Measurements from ENCODE around the gene PABPN1.
A peak's percentile ranks its signal among the peaks of the same experiment; 100 is the strongest.

PABPN1 gene

DNA sequence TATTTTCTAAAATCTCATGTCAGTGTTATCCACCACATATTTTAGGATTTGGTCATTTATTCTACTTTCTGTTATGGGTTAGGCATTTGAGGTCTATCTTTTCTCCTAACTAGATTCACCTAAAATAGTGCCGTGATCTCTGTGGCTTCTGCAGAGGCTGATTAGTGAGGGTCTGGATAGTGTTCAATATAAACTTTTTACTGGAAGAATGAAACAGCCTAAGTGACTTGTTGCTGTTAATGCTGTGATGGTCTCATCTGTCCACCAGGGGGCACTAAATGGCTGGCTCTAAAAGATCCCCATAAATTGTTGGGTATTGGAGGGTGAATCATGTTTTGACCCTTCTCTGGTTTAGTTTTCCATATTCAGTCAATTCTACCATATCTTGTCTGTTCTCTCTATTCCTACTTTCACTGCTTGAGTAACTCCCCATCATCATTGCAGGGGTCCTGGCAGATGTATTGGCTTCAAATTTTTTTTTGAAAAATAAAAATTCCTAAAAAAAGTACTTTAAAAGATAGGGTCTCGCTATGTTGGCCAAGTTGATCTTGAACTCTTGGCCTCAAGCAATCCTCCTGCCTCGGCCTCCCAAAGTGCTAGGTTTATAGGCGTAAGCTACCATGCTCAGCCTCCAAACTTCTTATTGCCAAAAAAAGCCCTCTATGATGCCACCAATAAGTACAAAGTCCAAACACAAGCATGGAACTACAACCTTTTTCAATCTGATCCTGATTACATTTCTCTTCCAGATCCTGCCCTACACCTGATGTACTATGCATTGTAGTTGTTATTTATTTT lies 6.9 kb downstream of the PABPN1 start:
- peak; percentile 27 to 82 for DNase-seq

DNA sequence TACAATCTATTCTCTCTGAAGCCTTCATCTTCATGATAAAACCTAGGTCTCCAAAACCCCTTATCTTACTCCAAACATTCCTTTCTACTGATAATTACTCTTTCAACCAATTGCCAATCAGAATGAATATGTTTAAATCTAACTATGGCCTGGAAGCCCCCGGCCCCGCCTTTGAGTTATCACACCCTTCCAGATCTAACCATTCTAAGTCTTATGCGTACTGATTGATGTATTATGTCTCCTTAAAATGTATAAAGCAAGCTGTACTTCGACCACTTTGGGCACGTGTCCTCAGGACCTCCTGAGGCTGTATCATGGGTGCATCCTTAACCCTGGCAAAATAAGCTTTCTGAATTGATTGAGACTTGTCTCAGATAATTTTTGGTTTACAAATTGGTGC lies 14.4 kb downstream of the PABPN1 start:
- no peak for DNase-seq

DNA sequence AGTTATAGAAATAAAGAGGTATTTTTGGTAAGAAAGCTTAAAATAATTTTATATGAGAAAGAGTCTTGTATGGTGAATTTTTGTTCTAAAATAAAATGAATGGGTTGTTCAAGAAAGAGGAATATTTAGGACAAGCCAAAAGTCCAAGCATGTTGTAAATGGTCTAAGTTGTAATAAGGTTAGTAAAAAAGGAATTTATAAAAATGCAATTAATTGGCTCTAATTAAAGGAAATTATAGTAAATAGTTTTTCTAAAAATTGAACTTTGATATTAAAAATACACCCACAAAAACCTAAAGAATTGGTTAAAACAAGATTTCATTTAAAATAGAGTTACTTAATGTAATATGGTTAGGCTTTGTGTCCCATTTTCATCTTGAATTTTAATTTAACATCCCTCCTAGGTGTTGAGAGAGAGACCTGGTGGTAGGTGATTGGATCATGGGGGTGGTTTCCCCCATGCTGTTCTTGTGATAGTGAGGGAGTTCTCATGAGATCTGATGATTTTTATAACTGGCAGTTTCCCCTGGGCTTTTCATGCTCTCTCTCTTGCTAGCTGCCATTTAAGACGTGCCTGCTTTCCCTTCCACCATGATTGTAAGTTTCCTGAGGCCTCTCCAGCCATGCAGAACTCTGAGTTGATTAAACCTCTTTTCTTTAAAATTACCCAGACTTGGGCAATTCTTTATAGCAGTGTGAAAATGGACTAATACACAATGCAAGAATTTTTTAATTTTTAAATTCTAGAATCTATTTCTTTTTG lies 18.4 kb downstream of the PABPN1 start:
- DNase-seq: no peak

DNA sequence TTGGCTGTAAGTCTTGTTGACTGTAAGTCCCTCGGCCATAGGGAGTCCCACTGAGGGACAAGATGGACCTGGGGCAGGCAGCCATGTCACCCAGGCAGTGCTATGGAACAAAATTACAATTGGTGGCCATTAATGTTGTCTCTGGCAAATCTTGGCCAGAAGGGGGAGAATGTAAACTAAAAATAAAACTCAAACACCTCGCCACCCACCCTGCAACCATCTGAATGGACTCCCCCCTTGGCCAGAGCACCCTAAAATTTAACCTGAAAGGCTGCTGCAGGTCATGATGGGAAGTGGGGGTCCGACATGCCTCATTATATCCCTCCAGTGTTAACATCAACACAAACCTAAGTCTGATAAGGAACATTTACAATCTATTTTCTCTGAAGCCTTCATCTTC lies 23.2 kb downstream of the PABPN1 start:
- no peak for DNase-seq

DNA sequence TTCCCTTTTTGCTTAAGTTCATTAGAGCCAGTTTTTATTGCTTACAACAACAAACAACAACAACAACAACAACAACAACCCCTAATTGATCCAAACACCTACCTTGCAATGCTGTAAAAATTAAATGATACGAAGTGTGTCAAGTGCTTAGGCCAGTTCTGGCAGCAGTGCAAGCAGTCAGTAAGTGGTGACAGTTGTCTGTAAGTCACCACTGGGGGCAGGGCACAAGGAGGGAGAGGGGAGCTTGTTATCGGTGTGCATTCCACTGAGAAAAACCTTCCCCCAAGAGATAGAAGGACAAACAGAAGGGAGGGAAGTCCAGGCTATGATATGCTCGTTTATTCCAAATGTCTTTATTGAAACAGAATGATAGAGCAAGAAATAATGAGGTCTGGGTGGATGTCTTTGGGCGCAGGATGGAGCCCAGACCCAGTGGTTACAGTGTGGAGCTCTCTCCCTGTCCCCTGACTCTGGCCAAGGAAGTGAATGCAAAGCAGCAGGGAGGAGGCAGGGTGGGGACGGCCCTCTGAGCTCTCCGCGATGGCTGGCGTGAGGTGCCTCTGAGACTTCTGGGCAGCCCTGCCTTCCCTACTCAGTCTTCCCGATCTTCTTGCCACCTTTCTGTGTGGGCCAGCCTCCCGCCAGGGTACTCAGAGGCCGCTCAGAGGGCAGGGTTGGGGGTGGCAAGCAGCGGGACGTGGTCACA lies 24.9 kb downstream of the PABPN1 start:
- DNase-seq: no peak

DNA sequence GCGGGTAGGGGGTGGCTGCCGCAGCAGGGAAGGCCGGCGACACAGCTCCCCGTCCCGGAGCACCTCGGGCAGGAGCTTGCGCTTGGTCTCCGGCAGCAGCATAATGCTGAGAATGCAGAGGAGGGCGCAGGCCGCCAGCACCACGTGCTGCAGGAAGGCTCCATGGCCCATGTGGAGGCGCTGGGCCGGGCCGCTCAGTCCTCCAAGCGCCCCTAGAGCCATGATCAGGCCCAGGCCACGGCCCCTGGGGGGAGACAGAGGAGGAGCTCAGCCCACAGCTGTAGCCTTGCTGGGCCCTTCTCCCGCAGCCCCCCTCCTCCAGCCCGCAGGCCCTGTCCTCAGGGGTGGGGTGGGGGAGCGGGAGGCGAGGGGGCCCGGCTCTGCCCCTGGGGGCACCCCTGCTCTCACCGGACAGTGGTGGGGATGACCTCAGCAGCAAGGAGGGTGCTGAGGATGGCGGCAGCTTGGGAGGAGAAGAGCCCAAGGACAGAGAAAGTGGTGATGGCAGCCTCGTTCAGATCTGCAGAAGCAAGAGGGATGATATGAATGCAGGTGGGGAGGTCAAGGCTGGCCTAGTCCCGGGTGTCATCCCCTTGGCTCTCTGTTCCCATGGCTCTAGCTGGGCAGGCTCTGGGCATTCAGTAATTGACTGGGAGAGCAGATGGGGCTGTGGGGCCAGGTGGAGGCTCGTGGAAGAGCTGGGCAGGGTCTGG lies 25.6 kb downstream of the PABPN1 start:
- no peak for DNase-seq

DNA sequence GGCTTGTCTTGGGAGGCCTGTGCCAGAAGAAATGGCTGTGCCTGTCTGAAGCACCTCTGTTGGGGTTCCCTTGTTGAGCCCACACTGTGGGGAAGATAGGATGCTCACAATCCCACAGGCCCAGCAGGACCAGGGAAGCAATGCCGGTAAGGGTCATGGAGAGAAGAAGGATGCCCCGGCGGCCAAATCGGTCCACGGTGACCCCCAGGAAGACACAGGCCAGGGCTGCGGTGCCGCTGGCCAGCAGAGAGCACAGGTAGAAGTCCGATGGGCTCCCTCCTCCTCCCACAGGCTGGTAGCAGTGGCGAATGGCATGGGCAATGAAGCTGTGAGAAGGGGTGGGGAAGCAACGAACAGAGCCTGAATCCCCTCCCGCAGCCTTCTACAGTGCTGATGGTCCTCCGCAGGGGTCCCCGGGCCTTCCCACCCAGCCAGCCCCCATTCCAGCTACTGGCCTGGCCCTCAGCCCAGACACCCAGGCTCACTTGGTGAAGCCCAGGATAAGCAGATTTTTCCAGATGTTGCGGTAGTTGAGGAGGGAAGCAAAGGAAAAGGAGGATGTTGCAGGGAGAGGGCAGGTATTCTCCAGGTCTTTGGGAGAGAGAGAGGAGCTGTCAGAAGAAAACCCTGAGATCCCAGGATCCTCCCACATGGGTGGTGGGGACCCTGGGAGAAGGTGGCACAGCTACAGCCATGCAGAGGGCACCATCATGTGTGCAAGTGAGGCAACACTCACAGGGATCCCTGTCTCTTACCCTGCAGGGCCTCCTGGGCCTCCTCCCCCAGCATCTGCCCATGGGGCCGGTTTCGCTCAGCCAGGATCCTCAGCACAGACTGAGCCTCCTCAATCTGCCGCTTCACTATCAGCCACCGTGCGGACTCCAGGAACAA lies 26.4 kb downstream of the PABPN1 start:
- no peak for DNase-seq

DNA sequence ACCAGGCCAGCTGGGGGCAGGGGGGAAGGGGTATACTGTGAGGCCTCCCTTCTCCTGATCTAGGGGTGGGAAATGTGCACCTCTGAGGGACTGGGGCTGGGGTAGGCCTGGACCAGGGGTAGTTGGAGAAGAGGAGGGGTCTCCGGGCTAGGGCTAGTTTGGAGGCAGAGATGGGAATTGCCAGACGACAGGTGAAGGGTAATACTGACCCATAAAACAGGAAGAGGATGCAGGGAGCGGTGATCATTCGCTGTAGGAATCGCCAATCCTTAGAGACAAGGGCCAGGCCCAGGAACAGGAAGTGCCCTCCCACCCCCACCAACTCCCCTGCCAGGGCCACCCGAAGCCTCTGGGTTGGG lies 27.0 kb downstream of the PABPN1 start:
- DNase-seq: no peak

DNA sequence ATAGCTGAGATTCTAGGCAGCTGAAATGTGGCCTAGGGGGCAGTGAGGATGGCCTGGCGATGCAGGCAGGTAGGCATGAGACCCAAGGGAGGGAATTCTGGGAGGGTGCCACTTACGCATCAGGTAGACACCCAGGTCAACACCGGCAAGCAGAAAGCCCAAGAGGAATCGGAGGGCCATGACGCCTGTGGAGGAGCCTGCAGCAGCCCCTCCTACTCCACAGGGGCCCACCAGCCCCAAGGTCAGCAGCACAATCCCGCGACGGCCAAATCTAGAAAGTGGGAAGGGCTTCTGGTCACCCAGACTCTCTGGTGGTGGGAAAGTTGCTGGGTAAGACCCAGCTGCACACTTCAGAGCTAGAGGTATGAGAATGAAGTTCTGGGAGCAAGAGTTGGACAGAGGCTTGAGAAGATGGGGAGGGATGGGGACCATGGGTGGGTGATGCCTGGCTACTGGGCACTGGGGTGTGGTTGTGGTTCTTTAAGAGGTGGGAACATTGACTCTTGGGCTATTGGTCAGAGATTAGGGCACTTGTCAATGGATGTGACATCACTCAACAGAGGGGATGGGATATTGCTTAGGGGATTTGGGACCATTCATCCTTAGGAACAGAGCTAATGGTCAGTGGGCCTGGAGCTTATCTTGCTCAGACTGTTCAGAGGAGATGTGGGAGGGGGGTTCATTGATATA lies 28.0 kb downstream of the PABPN1 start:
- no peak for DNase-seq

DNA sequence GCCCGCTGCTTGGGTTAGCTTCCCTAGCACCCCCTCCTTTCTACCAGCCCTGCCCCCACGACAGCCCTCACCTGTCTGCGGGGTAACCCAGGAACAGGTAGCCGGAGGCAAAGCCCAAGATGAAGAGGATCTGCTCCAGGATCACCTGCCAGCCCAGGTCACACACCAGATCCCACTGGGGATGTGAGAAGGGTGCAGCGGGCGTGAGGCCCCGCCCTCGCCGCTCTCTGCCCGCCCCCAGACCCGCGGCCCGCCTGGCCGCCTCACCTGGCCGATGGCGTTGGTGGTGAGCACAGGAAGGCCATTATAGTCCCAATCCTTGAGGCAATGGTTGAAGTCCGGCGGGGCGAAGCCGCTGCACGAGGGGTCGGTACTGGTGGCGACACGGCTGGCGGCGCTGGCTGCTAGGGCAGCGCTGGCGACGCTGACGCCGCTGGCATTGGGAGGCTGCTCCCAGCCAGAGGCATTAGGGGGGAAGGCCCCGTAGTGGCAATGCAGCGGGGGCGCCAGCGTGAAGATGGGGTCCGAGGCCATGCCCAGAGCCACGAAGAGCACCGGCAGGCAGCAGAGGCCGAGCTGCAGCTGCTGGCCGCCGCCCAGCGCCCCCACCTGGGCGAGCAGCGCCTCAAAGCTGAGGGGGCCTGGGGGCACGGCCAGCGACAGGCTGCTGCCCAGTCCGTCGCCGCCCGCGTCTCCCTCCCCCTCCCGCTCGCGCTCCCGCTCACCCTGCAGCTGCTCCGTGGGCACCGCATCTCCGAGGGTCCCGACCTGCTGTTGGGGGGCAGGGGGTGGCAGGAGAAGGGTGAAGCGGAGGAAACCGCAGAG lies 30.6 kb downstream of the PABPN1 start:
- peak in 1 of 2 experiments; percentile 61 for DNase-seq

DNA sequence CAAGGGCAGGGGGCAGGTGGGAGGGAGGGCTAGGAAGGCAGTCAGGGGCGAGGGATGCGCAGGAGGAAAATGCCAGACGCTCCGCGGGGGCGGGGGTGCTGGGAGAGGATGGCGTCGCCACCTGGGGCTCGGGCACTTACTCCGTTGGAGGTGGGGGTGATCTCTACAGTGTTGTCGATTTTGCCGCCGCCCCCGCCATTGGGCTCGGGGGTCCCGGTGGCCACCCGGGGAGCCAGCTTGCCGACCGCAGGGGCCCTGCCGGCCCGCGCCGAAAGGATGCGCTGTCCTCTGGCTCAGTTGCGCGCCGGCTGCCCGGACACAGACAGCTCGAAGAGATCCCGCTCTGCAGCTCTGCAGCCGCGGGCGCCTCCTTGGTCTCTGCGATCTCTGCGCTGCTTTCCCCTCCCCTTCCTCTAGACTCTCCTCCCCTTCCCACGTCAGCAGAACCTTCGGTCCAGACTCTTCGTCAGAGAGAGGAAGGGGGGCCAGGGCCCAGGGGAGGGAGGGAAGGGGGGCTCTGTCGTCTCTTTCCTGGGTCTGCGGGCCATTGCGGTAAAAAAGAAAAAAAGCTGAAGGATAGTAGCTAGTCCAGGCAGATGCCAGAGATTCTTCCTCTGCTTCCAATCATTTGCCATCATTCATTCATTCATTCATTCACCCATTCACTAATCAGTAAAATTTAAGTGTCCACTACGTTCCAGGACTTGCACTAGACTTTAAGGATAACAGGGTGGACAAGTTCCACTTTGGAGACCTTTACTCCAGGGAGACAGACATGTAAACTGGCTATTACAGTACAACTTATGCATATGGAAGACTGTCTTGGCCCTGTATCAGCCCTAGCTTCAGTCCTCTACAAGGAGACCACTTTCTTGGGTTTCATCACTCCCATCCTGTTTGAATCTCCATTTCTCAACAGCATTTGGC lies 31.5 kb downstream of the PABPN1 start, which contains the start of gene SLC22A17:
TSS of gene SLC22A17 (minus strand) at position 382 of the 927 bp plus-strand sequence.
- DNase-seq: peak; percentile 45 to 85

DNA sequence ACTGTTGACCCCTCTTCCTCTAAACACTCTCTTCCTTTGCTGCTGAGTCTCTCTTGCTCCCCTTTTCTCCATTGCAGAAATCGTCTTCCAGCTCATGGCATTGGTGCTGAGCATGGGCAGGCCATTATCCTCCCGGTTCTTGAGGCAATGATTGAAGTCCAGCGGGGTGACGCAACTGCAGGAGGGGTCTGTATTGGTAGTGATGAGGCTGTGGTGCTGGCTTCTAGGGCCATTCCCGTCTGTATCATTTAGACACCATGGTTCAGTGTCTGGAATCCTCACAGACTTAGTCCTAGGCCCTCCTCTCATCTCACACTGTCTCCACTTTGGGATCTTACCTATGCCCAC lies 32.1 kb downstream of the PABPN1 start:
- no peak for DNase-seq

DNA sequence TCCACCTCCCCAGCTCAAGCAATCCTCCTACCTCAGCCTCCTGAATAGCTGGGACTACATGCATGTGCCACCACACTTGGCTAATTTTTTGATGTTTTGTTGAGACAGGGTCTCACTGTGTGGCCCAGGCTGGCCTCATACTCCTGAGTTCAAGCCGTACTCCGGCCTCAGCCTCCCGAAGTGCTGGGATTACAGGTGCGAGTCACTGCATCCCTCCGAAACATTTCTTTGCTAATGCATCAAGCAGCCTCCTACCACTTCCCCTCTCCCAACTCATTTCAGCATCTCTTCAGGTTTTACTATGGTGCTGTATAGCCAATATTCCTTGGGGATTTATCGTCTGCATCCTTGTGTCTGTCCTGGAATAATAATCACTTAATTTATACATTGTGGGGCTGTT lies 33.7 kb downstream of the PABPN1 start:
- no peak for DNase-seq

DNA sequence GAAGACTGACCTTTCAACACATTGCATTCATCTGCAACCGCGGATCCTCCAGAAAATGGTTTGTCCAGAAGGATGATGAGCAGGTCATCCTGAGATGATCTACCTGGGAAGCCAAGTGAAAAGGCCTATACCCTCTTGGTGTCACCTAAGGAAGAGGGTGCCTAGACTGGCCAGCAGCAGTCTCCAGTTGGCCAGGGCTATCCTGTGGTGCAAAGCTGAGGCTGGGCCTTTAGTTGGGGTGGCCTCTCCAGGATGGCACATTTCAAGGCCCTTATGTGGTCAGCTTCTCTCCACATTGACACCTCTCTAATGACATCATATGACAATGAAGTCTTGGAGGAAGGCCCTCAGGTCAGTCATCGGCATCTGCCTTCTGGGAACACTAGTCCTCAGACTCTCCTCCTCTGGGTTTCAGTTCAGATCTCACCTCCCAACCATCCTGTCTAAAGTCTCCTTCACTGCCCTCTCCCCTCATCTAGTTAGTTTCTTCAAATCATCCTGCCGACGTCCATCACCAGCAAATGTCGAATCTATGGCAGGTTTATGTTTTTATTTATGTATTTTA lies 34.7 kb downstream of the PABPN1 start:
- DNase-seq: no peak

DNA sequence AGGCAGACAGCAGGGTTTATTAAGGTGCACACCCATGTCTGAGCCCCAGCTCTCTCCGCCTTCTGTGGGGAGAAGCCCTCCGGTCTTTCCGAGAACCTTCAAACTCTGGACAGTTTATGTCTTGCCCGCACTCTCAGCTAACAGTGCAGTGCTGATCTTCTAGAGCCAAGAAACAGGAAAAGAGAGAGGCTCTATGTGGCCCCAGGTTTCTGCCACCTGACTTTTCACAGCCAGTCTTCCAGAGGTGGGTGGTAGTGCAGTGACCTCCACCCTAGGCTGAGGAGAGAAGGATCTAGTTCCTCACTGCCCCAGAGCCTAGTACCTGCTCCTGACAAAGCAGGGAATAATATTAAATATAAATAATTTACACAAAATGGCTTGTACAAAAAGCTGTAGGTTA lies 35.4 kb downstream of the PABPN1 start:
- no peak for DNase-seq

DNA sequence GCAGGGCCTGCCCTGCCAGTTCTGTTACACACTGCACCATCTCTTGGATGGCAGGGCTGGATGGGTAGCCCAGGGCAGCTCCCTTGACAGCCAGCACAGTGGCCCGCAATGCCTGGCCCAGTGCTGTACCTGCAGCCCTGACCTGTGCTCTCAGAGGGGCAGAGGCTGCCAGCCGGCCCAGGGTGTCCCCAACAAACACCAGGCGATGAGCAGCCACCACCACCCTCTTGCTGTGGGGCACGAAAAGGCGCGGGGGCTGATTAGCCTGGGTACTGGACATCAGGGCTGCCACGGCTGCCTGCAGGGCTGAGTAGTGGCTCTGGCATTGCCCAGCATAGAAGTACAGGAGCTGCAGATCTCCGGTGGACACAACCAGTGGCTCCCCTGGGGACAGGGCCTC lies 36.0 kb downstream of the PABPN1 start:
- DNase-seq: no peak

DNA sequence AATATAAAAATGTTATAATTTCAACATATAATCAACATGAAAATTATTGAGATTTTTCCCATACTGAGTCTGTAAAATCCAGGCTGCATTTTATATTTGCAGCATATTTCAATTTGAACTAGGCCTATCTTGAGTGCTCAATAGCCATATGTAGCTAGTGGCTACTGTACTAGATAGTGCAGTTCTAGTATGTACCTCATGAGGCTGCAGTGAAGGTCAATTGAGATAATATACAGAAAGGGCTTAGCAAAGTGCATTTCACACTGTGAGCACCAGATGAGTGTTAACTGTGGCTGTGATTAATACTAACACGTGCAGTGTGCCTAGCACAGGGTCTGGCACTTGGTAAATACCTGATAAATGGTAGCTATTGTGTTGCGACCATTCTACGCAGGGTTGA lies 36.8 kb downstream of the PABPN1 start:
- DNase-seq: no peak

DNA sequence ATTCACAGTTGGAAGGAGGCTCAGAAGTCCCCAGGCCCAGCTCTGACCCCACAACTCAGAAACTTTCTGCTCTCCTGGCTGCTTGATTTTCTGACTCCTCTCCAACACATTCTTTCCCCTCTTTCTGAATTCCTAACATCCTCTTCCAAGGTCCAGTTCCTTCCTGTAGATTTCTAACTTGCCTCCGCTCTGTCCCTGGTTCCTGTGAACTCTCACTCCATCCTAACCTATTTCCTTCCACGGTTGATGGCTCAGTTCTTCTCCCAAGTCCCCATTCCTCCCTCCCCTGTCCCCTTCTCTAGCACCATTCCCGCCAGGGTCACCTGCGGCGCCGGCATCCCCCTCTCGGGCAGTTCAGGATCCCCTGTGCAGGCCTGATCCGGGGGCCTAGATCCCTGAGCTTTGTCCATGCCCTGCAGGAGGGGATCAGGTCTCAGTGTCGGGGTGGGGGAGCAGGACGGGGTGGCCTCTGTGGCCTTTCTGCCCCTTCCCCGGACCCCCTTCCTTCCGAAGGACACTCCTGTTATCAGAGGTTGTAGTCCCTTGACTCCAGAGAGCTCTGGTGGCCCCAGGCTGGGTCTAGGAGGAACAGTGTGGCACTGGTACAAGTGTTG lies 37.4 kb downstream of the PABPN1 start:
- DNase-seq: no peak
